Osteocyte (in vitro differentiated cells): Measurements from ENCODE around the gene OGFOD3. TPM values are rescaled to one million over a fixed set of nuclear protein-coding genes. Genes with fewer than 3 reads are reported as not detected.

Source experiments
- DNase-seq: peaks from one replicate; pipeline ENCODE4 v3.0.0; 2021; ENCODE audit warnings: mixed read lengths; ENCODE audit not compliant: unreplicated experiment; ENCODE audit errors: extremely low spot score
- H3K27ac Mint-ChIP-seq: one replicate; pipeline ENCODE4 v1.8.0; 2021; ENCODE audit warnings: mild to moderate bottlenecking, mixed read lengths; ENCODE audit not compliant: unreplicated experiment
- H3K27me3 Mint-ChIP-seq: one replicate; pipeline ENCODE4 v1.8.0; 2021; ENCODE audit warnings: mixed read lengths; ENCODE audit not compliant: unreplicated experiment
- H3K36me3 Mint-ChIP-seq: one replicate; pipeline ENCODE4 v1.8.0; 2021; ENCODE audit warnings: mixed read lengths; ENCODE audit not compliant: unreplicated experiment
- H3K4me1 Mint-ChIP-seq: one replicate; pipeline ENCODE4 v1.8.0; 2021; ENCODE audit warnings: mixed read lengths; ENCODE audit not compliant: unreplicated experiment
- H3K4me3 Mint-ChIP-seq: one replicate; pipeline ENCODE4 v1.8.0; 2021; ENCODE audit warnings: mild to moderate bottlenecking, moderate library complexity, mixed read lengths; ENCODE audit not compliant: unreplicated experiment
- H3K9me3 Mint-ChIP-seq: one replicate; pipeline ENCODE4 v1.8.0; 2021; ENCODE audit warnings: mixed read lengths; ENCODE audit not compliant: unreplicated experiment
- total RNA-seq: library from RNA; stranded (reverse); gene quantifications from 2 replicates; pipeline ENCODE4 v1.2.1, GENCODE V29; 2021
- TF ChIP-seq, protein P1 (sequence below): fragments of 200-600 bp; sonication (generic); IDR thresholded peaks from 2 replicates; pipeline ENCODE4 v1.5.0; 2021; ENCODE audit warnings: antibody characterized with exemption, mild to moderate bottlenecking, moderate library complexity

OGFOD3 gene
- total RNA-seq, 1 donor from 2014 or later, result 32.8 TPM

DNA sequence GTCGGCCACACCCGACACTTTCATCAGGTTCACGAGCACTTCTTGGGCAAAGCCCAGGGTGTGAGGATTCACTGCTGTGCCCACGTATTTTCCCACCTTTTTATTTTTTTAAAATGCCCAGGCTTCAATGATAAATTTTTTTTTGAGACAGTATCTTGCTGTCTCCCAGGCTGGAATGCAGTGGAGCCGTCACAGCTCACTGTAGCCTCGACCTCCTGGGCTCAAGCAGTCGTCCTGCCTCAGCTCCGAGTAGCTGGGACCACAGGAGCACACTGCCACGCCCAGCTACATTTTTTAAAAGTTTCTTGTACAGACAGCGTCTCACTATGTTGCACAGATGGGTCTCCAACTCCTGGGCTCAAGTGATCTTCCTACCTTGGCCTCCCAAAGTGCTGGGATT lies 29.0 kb downstream of the OGFOD3 start:
- no peak overlapping the region for H3K27ac Mint-ChIP-seq
- no peak for DNase-seq
- H3K9me3 Mint-ChIP-seq, result no peaks in the 10 kb centered on the region
- peaks cover 8% of the 10 kb centered on the region for H3K36me3 Mint-ChIP-seq
- H3K4me1 Mint-ChIP-seq, result peaks cover 11% of the 10 kb centered on the region
- no peak overlapping the region for H3K4me3 Mint-ChIP-seq
- TF ChIP-seq, protein P1, sequence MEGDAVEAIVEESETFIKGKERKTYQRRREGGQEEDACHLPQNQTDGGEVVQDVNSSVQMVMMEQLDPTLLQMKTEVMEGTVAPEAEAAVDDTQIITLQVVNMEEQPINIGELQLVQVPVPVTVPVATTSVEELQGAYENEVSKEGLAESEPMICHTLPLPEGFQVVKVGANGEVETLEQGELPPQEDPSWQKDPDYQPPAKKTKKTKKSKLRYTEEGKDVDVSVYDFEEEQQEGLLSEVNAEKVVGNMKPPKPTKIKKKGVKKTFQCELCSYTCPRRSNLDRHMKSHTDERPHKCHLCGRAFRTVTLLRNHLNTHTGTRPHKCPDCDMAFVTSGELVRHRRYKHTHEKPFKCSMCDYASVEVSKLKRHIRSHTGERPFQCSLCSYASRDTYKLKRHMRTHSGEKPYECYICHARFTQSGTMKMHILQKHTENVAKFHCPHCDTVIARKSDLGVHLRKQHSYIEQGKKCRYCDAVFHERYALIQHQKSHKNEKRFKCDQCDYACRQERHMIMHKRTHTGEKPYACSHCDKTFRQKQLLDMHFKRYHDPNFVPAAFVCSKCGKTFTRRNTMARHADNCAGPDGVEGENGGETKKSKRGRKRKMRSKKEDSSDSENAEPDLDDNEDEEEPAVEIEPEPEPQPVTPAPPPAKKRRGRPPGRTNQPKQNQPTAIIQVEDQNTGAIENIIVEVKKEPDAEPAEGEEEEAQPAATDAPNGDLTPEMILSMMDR, result no peak
- peaks cover 5% of the 10 kb centered on the region for H3K27me3 Mint-ChIP-seq

DNA sequence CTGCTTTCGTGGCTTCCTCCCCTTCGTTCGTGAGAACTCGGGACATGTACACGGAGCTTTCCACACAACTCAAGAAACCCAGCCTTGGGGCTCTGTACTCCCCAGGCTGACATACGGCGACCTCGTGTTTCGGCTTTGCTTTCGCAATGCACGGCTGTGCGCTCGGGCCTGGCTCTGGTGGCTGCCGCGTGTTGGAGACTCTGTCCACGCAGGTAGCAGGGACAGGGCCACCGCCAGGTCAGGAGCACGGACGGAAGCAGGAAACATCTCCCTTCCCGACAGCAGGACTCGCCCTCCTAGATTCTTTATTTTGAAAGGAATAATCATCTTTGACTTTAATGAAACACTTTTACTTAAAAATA lies 29.5 kb downstream of the OGFOD3 start:
- H3K9me3 Mint-ChIP-seq, result no peaks in the 10 kb centered on the region
- TF ChIP-seq, protein P1, result no peak
- DNase-seq, result no peak
- H3K4me3 Mint-ChIP-seq, result no peak overlapping the region
- H3K27ac Mint-ChIP-seq, result no peak overlapping the region
- H3K4me1 Mint-ChIP-seq, result peaks cover 11% of the 10 kb centered on the region
- peaks cover 5% of the 10 kb centered on the region for H3K27me3 Mint-ChIP-seq
- H3K36me3 Mint-ChIP-seq, result peaks cover 8% of the 10 kb centered on the region

DNA sequence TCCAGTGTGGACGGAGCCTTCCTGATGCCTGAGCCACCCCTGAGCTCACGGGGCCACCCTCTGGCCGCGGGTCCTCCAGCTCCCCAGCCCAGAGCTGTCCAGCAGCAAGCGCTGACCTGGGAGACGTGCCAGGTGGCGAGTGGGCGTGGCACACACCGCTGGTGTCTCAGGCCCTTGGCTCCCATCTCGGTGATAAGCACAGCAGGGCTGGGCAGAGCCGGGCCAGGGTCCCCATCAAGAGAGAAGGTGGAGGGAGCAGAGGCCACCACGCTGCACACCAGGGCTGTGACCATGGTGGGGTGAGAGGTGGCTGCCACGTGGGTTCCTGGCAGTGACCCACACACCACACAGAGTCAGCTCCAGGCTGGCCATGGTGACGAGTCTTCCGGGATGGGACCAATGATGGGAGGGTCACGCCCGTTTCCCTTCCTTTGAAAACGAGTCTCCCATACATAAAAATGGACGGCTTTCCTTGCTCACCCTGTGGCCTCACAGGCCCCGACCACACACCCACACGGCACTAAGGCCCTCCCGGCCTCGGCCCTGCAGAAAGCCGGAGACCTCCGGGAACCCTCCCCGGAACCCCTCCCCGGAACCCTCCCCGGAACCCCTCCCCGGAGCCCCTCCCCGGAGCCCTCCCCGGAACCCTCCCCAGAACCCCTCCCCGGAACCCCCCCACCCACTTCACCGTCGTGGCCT lies 30.0 kb downstream of the OGFOD3 start:
- Mint-ChIP-seq H3K4me3 (no peak overlapping the region), H3K36me3 (peaks cover 6% of the 10 kb centered on the region), H3K27me3 (peaks cover 5% of the 10 kb centered on the region)

DNA sequence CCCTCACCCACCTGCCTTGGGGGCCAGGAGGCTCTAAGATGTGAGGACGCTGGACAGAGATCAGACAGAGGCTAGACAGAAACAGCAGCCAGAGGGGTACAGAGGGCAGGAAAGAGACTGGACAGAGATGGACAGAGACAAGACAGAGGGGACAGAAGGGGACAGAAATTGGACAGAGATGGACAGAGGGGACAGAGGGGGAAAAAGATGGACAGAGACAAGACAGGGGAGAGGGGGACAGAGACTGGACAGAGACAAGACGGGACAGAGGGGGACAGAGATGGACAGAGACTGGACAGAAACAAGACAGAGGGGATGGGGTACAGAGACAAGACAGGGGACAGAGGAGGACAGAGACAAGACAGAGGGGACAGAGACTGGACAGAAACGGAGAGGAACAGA lies 30.7 kb downstream of the OGFOD3 start:
- peaks cover under 1% of the 10 kb centered on the region for H3K36me3 Mint-ChIP-seq
- H3K27me3 Mint-ChIP-seq, result peaks cover 5% of the 10 kb centered on the region
- H3K4me1 Mint-ChIP-seq, result peaks cover 11% of the 10 kb centered on the region
- DNase-seq, result no peak
- no peaks in the 10 kb centered on the region for H3K9me3 Mint-ChIP-seq
- H3K4me3 Mint-ChIP-seq, result no peak overlapping the region
- TF ChIP-seq, protein P1, result no peak
- no peak overlapping the region for H3K27ac Mint-ChIP-seq

More for the DNA sequence above, 30.0 kb downstream of the OGFOD3 start:
- Mint-ChIP-seq H3K4me1 (peaks cover 11% of the 10 kb centered on the region), H3K9me3 (no peaks in the 10 kb centered on the region), H3K27ac (no peak overlapping the region)
- TF ChIP-seq, protein P1, result no peak
- no peak for DNase-seq

DNA sequence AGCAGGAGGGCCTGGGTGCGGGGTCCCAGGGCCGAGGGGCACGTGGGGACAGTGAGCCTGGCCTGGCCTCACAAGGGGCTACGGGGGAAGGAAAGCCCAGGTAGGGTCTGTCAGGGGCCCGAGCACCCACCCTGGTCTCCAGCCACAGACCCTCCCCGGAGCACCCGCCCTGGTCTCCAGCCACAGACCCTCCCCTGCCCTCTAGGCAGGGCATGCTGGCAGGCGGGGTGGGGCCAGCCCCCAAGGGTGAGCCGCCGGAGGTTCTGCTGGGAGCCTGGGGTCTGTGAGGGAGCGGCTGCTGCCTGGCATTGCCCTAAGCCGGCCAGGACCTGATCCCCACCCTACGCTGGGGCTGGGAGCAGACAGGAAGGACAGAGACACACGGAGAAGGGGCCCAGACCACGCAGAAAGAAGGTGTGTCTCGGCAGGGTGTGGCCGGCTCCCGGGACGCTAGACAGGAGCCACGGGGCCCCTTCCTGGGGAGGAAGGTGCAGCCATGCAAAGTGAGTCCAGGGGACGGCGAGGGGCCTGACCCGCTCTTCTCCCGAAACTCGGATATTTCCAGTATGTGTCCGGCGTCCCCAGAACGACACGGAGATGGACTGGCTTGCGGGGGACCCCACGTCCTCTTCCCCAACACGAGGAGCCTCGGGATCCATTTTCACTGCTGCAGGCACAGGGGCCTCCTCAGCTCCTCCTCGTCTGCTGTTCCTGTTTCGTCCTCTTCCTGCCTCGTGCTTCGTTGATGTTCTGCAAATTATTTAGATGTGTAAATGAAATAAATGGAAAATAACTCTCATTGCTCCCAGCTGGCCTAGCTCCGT lies 31.3 kb downstream of the OGFOD3 start:
- H3K4me3 Mint-ChIP-seq, result no peak overlapping the region
- TF ChIP-seq, protein P1, result no peak
- H3K4me1 Mint-ChIP-seq, result peaks cover 11% of the 10 kb centered on the region
- H3K27ac Mint-ChIP-seq, result no peak overlapping the region
- no peaks in the 10 kb centered on the region for H3K9me3 Mint-ChIP-seq
- DNase-seq, result no peak
- H3K36me3 Mint-ChIP-seq, result no peaks in the 10 kb centered on the region
- peaks cover 5% of the 10 kb centered on the region for H3K27me3 Mint-ChIP-seq
